CD8-positive, alpha-beta memory T cell (primary cell): Measurements from ENCODE around the gene ALDH1A2. TPM values are rescaled to one million over a fixed set of nuclear protein-coding genes. Genes with fewer than 3 reads are reported as not detected.
A peak's percentile ranks its signal among the peaks of the same experiment; 100 is the strongest.

Source experiments
- CTCF ChIA-PET: fragments of 350-600 bp; sonication (Branson Sonifier 250); formaldehyde crosslinking; loops from one replicate; lab custom pipeline; 2021; ENCODE audit warnings: antibody characterized with exemption; lab: Charles Lee
- POLR2A ChIA-PET: fragments of 350-600 bp; sonication (Branson Sonifier 250); formaldehyde crosslinking; loops from one replicate; lab custom pipeline; 2021; ENCODE audit warnings: antibody characterized with exemption; lab: Charles Lee
- DNase-seq, 5 donors: peaks; one replicate each; pipeline versions ENCODE4 v3.0.0 to v3.0.0-alpha.2; 2020 to 2022; ENCODE audit warnings: mixed read lengths in 1 of 5
- H3K27ac ChIP-seq: one replicate; pipeline ENCODE4 v1.7.0; 2013; ENCODE audit warnings: low read depth, mild to moderate bottlenecking, low read length, moderate library complexity
- H3K27me3 ChIP-seq: 2 replicates; pipeline ENCODE4 v1.7.0; 2013; ENCODE audit warnings: low read length, mild to moderate bottlenecking; ENCODE audit not compliant: insufficient read depth, poor library complexity, severe bottlenecking
- H3K36me3 ChIP-seq: 2 replicates; pipeline ENCODE4 v1.7.0; 2013; ENCODE audit warnings: mild to moderate bottlenecking, low read length, moderate library complexity; ENCODE audit not compliant: insufficient read depth
- H3K4me1 ChIP-seq: 2 replicates; pipeline ENCODE4 v1.7.0; 2013; ENCODE audit warnings: mild to moderate bottlenecking, low read length, moderate library complexity; ENCODE audit not compliant: insufficient read depth
- H3K4me3 ChIP-seq: 2 replicates; pipeline ENCODE4 v1.7.0; 2013; ENCODE audit warnings: mild to moderate bottlenecking, low read length
- H3K9me3 ChIP-seq: 2 replicates; pipeline ENCODE4 v1.7.0; 2013; ENCODE audit warnings: mild to moderate bottlenecking, low read length
- H3K27ac Mint-ChIP-seq, 8 donors: one replicate each; pipeline ENCODE4 v1.8.0; 2020 to 2021; ENCODE audit warnings: mixed read lengths in 8 of 8, mild to moderate bottlenecking in 6 of 8, inconsistent platforms in 3 of 8, moderate library complexity in 3 of 8
- H3K27me3 Mint-ChIP-seq, 2 donors: one replicate each; pipeline ENCODE4 v1.8.0; 2020 to 2021; ENCODE audit warnings: mixed read lengths in 2 of 2, mild to moderate bottlenecking in 1 of 2, moderate library complexity in 1 of 2
- H3K36me3 Mint-ChIP-seq, 3 donors: one replicate each; pipeline ENCODE4 v1.8.0; 2020 to 2021; ENCODE audit warnings: mixed read lengths in 3 of 3, inconsistent platforms in 1 of 3, mild to moderate bottlenecking in 1 of 3
- H3K4me1 Mint-ChIP-seq, 3 donors: one replicate each; pipeline ENCODE4 v1.8.0; 2020 to 2021; ENCODE audit warnings: mixed read lengths in 3 of 3, inconsistent platforms in 1 of 3, mild to moderate bottlenecking in 1 of 3
- H3K4me3 Mint-ChIP-seq, 7 donors: one replicate each; pipeline ENCODE4 v1.8.0; 2020 to 2021; ENCODE audit warnings: mixed read lengths in 7 of 7, mild to moderate bottlenecking in 6 of 7, moderate library complexity in 4 of 7, inconsistent platforms in 2 of 7
- H3K9me3 Mint-ChIP-seq, 5 donors: one replicate each; pipeline ENCODE4 v1.8.0; 2020 to 2022; ENCODE audit warnings: mixed read lengths in 5 of 5, mild to moderate bottlenecking in 3 of 5, moderate library complexity in 2 of 5, inconsistent platforms in 1 of 5
- polyA plus RNA-seq: library from polyadenylated mRNA; unstranded; fragments of 300-500 nt; fragmentation: Illumina TruSeq; gene quantifications from one replicate; pipeline ENCODE4 v1.2.3, GENCODE V29; 2021
- total RNA-seq, 2 experiments: library from RNA; stranded (reverse); gene quantifications; one replicate each; pipeline ENCODE4 v1.2.3, GENCODE V29; 2021

Gene ALDH1A2
- total and polyA plus RNA-seq, 3 experiments from 2014 or later = 0.33 TPM; not detected in 2

DNA sequence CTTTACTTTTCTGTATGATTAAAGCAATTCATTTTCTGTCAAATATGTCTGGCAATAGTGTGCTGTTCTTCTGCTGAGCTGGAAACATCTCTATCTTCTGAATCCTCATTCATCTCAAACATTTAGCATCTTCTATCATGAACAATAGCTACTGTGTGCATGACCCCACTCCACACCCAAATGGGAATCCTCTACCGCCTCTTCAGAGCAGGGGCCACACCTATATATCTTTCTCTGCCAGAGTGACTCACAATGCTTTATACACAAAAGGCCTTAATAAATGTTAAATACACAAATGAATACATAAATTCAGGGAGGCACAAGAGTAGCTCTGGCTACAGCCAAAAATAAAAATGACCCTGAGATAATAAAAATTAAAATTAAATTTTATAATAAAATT is 8.0 kb downstream of the ALDH1A2 start:
- Histone ChIP-seq H3K36me3 (no peaks in the 10 kb centered on the region), H3K4me1 (no peaks in the 10 kb centered on the region), H3K27me3 (peaks cover 5% of the 10 kb centered on the region), H3K27ac (no peak overlapping the region), H3K9me3 (no peaks in the 10 kb centered on the region), H3K4me3 (no peak overlapping the region)
- Mint-ChIP-seq H3K27me3 (peaks cover 27 to 62% of the 10 kb centered on the region in 2 donors), H3K4me1 (no peaks in the 10 kb centered on the region), H3K27ac (no peak overlapping the region), H3K36me3 (no peaks in the 10 kb centered on the region), H3K9me3 (peaks cover 0 to 2% (median 0%) of the 10 kb centered on the region in 5 donors), H3K4me3 (no peak overlapping the region)
- DNase-seq = no peak
- POLR2A ChIA-PET = no interaction called here
- CTCF ChIA-PET = no interaction called here

DNA sequence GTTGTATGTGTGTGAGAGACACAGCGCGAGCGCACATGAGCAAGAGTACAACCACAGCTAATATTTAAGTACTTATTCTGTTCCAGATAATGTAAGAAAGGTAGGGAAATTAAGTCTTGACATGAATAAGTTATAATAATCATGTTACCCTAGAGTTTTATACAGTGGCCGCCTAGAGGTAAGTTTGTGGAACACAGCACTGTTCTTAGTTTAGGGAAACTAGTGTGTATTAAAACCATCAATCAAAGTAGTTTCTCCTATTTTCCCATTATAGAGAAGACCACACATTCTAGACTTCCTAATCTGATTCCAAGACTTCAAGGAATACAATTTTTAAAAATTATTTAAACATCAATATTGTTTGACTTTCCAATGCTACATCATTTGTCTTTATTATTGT is 9.5 kb downstream of the ALDH1A2 start:
- H3K36me3 Mint-ChIP-seq = no peaks in the 10 kb centered on the region

DNA sequence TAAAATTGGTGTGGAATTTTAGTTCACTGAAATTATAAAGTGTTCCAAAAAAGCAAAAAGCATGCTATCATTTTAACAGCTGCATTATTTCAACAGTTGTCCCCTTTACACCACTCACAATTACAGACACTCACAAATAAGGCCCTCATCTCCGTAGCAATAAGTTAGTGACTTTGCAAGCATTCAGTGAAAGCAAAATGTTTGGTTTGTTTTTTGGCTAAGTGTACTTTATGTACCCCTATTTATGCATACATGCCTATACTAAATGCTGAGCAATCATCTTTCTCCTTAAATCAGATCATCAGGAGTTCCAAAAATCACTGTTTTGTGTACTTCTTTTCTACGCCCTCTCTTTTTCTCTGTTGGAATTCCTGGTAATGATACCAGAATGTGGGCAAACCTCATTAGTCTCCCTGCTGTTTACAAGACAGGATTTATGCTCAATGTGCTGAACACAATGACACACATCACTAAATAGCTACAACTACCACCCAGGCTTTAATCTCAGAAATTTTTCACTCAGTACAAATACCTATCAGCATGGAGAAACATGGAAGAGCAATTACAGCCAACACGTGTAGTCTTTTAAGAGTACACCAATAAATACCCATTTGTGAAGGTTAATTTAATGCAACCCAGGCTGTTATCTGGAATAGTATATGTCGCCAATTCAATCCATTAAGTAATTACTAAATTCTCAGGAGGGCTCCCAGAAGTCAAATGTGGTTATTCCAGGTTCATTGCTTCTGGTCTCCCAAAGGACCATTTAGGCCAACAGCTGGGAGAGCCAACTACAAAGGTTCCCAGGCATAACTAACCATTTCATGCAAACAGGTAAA is 12.0 kb downstream of the ALDH1A2 start:
- H3K27ac Mint-ChIP-seq = no peak overlapping the region
- H3K27ac ChIP-seq = no peak overlapping the region
- ChIA-PET CTCF (no interaction called here), POLR2A (no interaction called here)
- no peak overlapping the region for H3K4me3 Mint-ChIP-seq
- H3K9me3 Mint-ChIP-seq = no peaks in the 10 kb centered on the region
- H3K4me3 ChIP-seq = no peak overlapping the region
- H3K27me3 Mint-ChIP-seq = peaks cover 15 to 47% of the 10 kb centered on the region in 2 donors
- H3K9me3 ChIP-seq = no peaks in the 10 kb centered on the region
- DNase-seq = no peak
- no peaks in the 10 kb centered on the region for H3K4me1 Mint-ChIP-seq
- no peaks in the 10 kb centered on the region for H3K36me3 Mint-ChIP-seq
- H3K27me3 ChIP-seq = peaks cover 6% of the 10 kb centered on the region
- no peaks in the 10 kb centered on the region for H3K36me3 ChIP-seq
- H3K4me1 ChIP-seq = no peaks in the 10 kb centered on the region

More for the DNA sequence above, 9.5 kb downstream of the ALDH1A2 start:
- Mint-ChIP-seq H3K4me1 (no peaks in the 10 kb centered on the region), H3K27ac (no peak overlapping the region), H3K9me3 (no peaks in the 10 kb centered on the region), H3K27me3 (peaks cover 17 to 51% of the 10 kb centered on the region in 2 donors), H3K4me3 (no peak overlapping the region)
- H3K36me3 ChIP-seq = no peaks in the 10 kb centered on the region
- H3K27me3 ChIP-seq = peaks cover 4% of the 10 kb centered on the region
- ChIA-PET POLR2A (no interaction called here), CTCF (no interaction called here)
- H3K4me3 ChIP-seq = no peak overlapping the region
- H3K27ac ChIP-seq = no peak overlapping the region
- H3K4me1 ChIP-seq = no peaks in the 10 kb centered on the region
- no peaks in the 10 kb centered on the region for H3K9me3 ChIP-seq
- DNase-seq = no peak

DNA sequence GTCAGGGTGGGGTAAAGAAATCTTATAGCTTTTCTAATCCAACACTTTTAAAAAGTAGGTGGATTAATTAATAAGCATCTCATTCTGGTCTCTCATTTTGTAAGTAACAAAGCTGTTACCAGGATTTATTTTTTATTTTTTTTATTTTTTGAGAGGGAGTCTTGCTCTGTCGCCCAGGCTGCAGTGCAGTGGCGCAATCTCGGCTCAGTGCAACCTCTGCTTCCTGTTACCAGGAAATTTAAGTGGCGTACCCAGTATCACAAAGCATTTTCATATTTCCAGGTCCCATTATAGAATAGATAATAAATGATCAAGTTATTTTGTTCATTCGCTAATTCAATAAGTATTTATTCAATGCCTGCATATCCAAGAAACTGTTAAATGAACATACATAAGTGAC is 13.2 kb downstream of the ALDH1A2 start:
- POLR2A ChIA-PET = no interaction called here
- Mint-ChIP-seq H3K4me3 (no peak overlapping the region), H3K4me1 (no peaks in the 10 kb centered on the region), H3K9me3 (no peaks in the 10 kb centered on the region), H3K27me3 (peaks cover 15 to 42% of the 10 kb centered on the region in 2 donors), H3K36me3 (no peaks in the 10 kb centered on the region), H3K27ac (no peak overlapping the region)
- DNase-seq = no peak
- H3K4me3 ChIP-seq = no peak overlapping the region
- no peak overlapping the region for H3K27ac ChIP-seq
- no peaks in the 10 kb centered on the region for H3K4me1 ChIP-seq
- CTCF ChIA-PET = no interaction called here
- H3K36me3 ChIP-seq = no peaks in the 10 kb centered on the region
- H3K9me3 ChIP-seq = no peaks in the 10 kb centered on the region
- H3K27me3 ChIP-seq = peaks cover 6% of the 10 kb centered on the region

DNA sequence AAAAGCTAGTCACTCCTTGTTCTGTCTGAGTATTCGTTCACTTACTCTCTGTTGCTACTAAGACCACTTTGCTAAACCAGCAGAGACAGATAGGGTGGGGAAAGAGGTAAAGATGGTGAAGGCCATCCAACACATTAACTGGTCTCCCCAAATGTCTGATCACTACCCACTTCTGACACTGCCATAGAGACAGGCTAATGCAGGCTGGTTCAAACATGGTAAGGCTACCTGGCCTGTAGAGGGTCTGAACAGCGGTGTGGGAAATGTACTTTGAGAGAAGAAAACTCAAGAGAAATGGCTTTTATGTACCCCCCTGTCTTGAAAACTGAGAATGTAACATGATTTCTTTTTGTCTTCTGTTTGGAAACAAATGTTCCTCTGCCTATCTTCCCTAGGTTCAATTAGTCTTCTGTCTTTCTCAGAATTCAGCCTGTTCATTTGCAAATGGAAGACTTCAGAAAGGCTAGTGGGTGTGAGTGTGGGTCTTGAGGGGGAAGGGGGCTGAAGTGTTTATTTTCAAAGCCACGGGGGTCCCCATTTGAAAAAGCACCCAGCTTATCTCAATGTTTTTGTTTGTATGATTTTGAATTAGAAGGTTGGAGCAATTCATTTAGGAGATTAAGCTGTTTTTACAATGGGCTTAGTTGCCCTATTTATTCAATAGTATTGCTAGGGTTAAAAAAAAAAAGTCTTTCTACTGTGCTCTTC is 15.8 kb downstream of the ALDH1A2 start:
- ChIA-PET POLR2A (no interaction called here), CTCF (no interaction called here)
- H3K27me3 Mint-ChIP-seq = peaks cover 24 to 50% of the 10 kb centered on the region in 2 donors
- no peak for DNase-seq
- Histone ChIP-seq H3K27me3 (peaks cover 6% of the 10 kb centered on the region), H3K36me3 (no peaks in the 10 kb centered on the region), H3K4me3 (no peak overlapping the region), H3K4me1 (no peaks in the 10 kb centered on the region), H3K9me3 (no peaks in the 10 kb centered on the region), H3K27ac (no peak overlapping the region)
- H3K27ac Mint-ChIP-seq = no peak overlapping the region
- H3K4me1 Mint-ChIP-seq = no peaks in the 10 kb centered on the region
- H3K36me3 Mint-ChIP-seq = no peaks in the 10 kb centered on the region
- peaks cover 0 to 3% (median 0%) of the 10 kb centered on the region in 5 donors for H3K9me3 Mint-ChIP-seq
- no peak overlapping the region for H3K4me3 Mint-ChIP-seq

DNA sequence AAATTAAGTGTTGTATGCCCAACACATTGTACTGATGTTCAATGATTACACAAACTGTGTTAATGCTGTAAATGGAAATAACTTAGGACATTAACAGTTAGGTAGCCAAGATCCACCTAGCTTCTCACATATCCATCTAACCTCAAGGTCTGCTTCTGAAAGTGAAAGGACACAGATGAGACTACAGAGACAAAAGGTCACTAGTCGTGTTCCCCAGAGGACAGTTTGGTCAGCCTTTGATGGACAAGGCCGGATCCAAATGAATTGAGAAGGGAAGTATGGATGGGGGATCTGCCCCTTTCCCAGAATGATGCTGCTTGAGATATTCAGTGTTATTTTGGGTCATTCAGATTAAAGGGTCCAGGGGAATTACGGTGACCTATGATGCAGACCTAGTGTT is 17.2 kb downstream of the ALDH1A2 start:
- Histone ChIP-seq H3K27me3 (peaks cover 6% of the 10 kb centered on the region), H3K4me1 (no peaks in the 10 kb centered on the region), H3K36me3 (no peaks in the 10 kb centered on the region), H3K27ac (no peak overlapping the region), H3K4me3 (no peak overlapping the region), H3K9me3 (no peaks in the 10 kb centered on the region)
- Mint-ChIP-seq H3K4me3 (no peak overlapping the region), H3K4me1 (no peaks in the 10 kb centered on the region), H3K27ac (peak overlapping the region in 1 of 8 donors; percentile 3), H3K27me3 (peaks cover 26 to 50% of the 10 kb centered on the region in 2 donors), H3K9me3 (peaks cover 0 to 3% (median 0%) of the 10 kb centered on the region in 5 donors), H3K36me3 (no peaks in the 10 kb centered on the region)
- POLR2A ChIA-PET = no interaction called here
- no peak for DNase-seq
- CTCF ChIA-PET = no interaction called here

DNA sequence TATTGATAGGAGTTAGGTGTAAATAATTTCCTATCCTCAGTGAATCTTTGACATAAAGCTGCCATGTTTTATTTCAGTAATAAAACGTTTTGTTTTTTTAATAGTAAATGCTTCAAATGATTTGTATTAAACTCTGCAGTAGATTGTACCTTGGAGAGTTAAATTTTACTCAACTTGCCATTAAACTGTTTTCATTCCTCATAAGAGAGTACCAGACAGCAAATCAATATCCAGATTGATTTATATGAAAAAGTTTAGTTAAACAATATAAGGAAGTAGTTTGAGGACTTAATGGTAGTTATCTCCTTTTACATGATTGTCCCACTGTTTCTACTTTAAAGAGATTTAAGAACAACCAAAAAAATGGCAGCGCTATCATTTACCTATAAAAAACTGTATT is 18.4 kb downstream of the ALDH1A2 start:
- H3K27me3 ChIP-seq = peaks cover 6% of the 10 kb centered on the region
- H3K9me3 Mint-ChIP-seq = peaks cover 0 to 3% (median 0%) of the 10 kb centered on the region in 5 donors
- no peak overlapping the region for H3K27ac Mint-ChIP-seq
- H3K4me3 Mint-ChIP-seq = no peak overlapping the region
- no peaks in the 10 kb centered on the region for H3K36me3 ChIP-seq
- ChIA-PET POLR2A (no interaction called here), CTCF (no interaction called here)
- H3K9me3 ChIP-seq = no peaks in the 10 kb centered on the region
- no peak overlapping the region for H3K27ac ChIP-seq
- H3K27me3 Mint-ChIP-seq = peaks cover 23 to 51% of the 10 kb centered on the region in 2 donors
- no peaks in the 10 kb centered on the region for H3K36me3 Mint-ChIP-seq
- no peaks in the 10 kb centered on the region for H3K4me1 Mint-ChIP-seq
- H3K4me3 ChIP-seq = no peak overlapping the region
- DNase-seq = no peak
- H3K4me1 ChIP-seq = no peaks in the 10 kb centered on the region

DNA sequence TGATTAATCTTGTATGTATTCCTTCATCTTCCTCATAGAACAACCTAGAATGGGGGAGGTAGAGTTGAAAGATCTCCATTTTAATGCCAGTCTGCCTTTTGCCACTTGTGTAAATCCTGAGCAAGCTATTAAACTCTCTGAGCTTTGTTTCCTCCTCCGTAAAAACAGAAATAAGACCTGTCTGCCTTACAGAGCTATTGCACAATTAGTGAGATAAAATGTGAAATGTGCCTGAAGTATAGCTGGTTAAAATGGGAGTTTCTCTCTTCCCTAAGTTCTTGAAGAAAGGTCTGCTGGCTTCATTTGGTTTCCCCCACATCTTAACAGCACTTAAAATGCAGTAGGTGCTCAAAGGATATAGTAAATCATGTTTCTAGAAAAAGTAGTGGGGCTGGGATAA is 19.0 kb downstream of the ALDH1A2 start:
- no peaks in the 10 kb centered on the region for H3K9me3 ChIP-seq
- ChIA-PET POLR2A (no interaction called here), CTCF (no interaction called here)
- H3K27me3 ChIP-seq = peaks cover 6% of the 10 kb centered on the region
- DNase-seq = no peak
- Mint-ChIP-seq H3K27me3 (peaks cover 23 to 53% of the 10 kb centered on the region in 2 donors), H3K36me3 (no peaks in the 10 kb centered on the region), H3K9me3 (peaks cover 0 to 3% (median 0%) of the 10 kb centered on the region in 5 donors), H3K27ac (no peak overlapping the region), H3K4me1 (no peaks in the 10 kb centered on the region), H3K4me3 (no peak overlapping the region)
- H3K36me3 ChIP-seq = no peaks in the 10 kb centered on the region
- H3K27ac ChIP-seq = no peak overlapping the region
- no peak overlapping the region for H3K4me3 ChIP-seq
- H3K4me1 ChIP-seq = no peaks in the 10 kb centered on the region
